GM12865 (cell line): ENCODE data around the gene KCNK18.

Experiments
- DNase-seq: peaks from one replicate; pipeline ENCODE4 v3.0.0; 2010; ENCODE audit warnings: low read depth
- H3K4me3 ChIP-seq: 2 replicates; pipeline ENCODE4 v1.5.1; 2011; ENCODE audit warnings: mild to moderate bottlenecking, low read depth, low read length, control low read depth
- TF ChIP-seq, protein P1 (sequence below): IDR thresholded peaks from 2 replicates; pipeline ENCODE4 v1.5.1; 2011; ENCODE audit warnings: low read length, control low read depth, low read depth, inconsistent platforms; ENCODE audit not compliant: insufficient read depth; ENCODE audit errors: missing control alignments

Gene KCNK18

DNA sequence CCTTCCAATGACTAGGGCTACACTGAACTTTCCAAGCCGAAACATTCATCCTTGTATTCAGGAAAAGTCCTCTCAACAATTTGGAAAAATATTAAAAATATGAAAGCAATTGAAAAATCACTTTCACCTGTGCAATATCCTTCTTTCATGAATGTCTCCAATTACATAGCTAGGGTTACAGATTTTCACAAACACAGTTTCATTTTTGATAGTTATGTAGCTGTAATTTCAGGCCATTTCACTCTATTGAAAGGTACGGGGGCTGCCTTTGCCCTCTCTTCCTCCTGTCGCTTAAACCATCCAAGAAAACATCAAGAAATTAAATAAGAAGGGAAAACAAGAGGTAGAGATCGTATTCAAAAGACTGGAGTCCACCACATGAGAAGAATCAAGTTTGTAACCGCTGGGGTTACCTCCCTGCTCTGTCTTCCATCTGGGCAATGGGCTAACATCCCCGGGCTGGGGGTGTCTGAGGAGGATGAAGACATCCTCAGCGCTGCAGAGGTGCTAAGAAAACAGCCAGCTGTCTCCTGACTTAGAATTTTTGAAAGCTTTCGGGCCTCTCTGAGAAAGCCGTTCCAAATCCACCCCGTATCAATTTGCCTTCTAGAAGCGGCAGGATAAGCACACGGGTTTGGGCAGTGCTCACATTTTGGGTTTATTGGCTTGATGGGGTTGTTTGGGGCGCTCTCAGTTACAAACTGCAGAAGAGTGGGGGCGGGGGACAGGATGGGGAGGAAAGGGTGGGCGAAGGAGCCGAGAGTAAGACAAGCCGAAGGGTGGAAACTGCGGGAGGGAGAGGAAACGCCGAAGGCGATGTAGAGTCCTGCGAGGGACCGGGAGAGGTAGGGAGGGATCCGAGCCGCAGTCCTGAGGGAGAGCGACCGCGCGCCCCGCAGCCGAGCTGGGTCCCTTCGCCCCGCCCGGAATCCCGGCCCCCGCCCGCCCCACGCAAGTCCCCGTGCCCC, 34.9 kb upstream of the KCNK18 start:
- TF ChIP-seq, protein P1, sequence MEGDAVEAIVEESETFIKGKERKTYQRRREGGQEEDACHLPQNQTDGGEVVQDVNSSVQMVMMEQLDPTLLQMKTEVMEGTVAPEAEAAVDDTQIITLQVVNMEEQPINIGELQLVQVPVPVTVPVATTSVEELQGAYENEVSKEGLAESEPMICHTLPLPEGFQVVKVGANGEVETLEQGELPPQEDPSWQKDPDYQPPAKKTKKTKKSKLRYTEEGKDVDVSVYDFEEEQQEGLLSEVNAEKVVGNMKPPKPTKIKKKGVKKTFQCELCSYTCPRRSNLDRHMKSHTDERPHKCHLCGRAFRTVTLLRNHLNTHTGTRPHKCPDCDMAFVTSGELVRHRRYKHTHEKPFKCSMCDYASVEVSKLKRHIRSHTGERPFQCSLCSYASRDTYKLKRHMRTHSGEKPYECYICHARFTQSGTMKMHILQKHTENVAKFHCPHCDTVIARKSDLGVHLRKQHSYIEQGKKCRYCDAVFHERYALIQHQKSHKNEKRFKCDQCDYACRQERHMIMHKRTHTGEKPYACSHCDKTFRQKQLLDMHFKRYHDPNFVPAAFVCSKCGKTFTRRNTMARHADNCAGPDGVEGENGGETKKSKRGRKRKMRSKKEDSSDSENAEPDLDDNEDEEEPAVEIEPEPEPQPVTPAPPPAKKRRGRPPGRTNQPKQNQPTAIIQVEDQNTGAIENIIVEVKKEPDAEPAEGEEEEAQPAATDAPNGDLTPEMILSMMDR, result no peak
- H3K4me3 ChIP-seq, result no peak overlapping the region
- no peak for DNase-seq

- H3K4me3 ChIP-seq, result no peak overlapping the region
Measured at GRCh38 chr10:117163061-117163953, 34.0 kb upstream of the KCNK18 start.

DNA sequence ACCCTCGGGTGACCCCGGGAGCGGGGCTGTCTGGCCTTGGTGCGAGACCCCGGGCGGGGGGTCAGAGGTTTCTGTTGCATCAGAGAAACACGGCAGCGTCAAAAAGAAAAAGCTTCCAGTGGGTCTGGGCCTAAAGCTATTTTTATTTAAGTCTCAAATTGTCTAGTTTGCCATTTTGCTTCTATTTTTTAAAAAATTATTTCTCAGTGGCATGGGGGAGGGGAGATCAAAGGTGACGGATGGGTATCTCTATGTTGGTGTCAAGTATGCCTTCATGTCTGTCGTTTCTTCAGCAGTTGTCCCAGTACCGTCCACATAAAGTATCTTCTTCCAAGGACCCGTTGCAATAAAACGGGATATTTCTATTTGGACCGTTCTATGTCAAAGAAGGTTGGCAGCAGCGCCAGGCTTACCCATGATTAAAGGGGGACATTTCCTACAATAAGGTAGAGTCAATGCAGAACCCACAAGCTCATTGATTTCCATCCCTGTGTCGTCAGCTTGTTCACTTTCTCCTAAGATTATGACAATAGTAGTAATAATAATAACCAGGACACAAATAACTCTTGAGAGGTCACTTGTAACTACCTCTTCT, 33.2 kb upstream of the KCNK18 start:
- no peak overlapping the region for H3K4me3 ChIP-seq

More at GRCh38 chr10:117163061-117163953, 34.0 kb upstream of the KCNK18 start:
- TF ChIP-seq, protein P1, result no peak
- no peak for DNase-seq

GRCh38 chr10:117164592-117165537, 32.4 kb upstream of the KCNK18 start:
- DNase-seq, result no peak
- TF ChIP-seq, protein P1, result no peak
- H3K4me3 ChIP-seq, result no peak overlapping the region

More for the DNA sequence above, 33.2 kb upstream of the KCNK18 start:
- DNase-seq, result no peak
- TF ChIP-seq, protein P1, result no peak

DNA sequence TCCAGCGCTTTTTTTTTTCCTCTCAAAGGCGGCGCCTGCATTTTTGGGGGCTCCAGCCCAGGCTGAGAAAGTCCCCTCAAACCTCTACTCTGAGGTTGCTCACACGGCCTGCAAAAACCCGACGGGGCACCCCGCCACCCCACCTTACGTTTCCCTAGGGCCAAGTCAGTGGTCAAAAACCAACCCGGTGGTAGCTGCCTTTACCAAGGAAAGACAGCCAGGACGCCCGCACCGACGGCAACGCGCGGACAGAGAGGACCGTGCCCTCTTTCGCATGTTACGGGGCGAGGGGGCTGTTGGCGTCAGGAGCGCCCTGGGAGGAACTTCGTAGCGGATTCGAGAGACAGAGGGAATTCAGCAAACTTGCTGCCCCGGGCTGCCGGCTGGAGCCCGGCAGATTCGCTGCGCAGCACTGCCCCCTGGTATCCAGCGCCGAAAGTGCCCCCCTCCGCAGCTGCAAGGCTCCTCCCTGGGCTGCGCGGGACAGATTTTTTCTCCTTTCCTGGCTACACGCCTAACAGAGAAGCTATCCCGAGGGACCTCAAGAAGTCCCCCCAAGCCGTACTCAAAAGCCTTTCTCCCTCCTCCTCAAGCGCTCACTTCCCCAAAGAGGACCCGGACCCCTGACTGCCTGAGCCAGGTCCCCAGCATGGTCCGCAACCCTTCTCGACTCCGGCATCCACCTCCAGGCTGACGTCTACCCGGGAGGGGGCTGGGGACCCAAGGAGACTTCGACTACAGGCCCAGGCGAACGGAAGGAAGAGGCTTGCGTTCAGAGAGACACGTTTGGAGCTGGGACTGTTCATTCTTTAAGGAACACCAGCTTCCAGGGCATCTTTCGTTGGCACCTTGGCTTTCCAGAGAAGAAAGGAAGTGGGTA, 31.5 kb upstream of the KCNK18 start:
- H3K4me3 ChIP-seq, result no peak overlapping the region
- DNase-seq, result no peak
- TF ChIP-seq, protein P1, result no peak
